H9 (cell line): ENCODE results near the gene DIMT1. TPM values are rescaled to one million over a fixed set of nuclear protein-coding genes. Genes with fewer than 3 reads are reported as not detected.

ENCODE experiments used
- DNase-seq: peaks from one replicate; pipeline ENCODE4 v3.0.0-alpha.2; 2017
- H2AFZ ChIP-seq: one replicate; pipeline ENCODE4 v1.6.1; 2013; ENCODE audit warnings: mild to moderate bottlenecking, low read length, control low read depth, moderate library complexity
- H2AK5ac ChIP-seq: 2 replicates; pipeline ENCODE4 v1.6.1; 2013; ENCODE audit warnings: low read length, control low read depth, mixed read lengths; ENCODE audit not compliant: insufficient read length
- H2BK120ac ChIP-seq: one replicate; pipeline ENCODE4 v1.6.1; 2013; ENCODE audit warnings: low read depth, mild to moderate bottlenecking, low read length, control low read depth, inconsistent platforms; ENCODE audit not compliant: poor library complexity, severe bottlenecking
- H2BK12ac ChIP-seq: 2 replicates; pipeline ENCODE4 v1.6.1; 2013; ENCODE audit warnings: low read length, control low read depth, mixed read lengths, low read depth; ENCODE audit not compliant: insufficient read length
- H2BK15ac ChIP-seq: 2 replicates; pipeline ENCODE4 v1.6.1; 2013; ENCODE audit warnings: low read depth, low read length, control low read depth
- H2BK20ac ChIP-seq: one replicate; pipeline ENCODE4 v1.6.1; 2013; ENCODE audit warnings: low read depth, mild to moderate bottlenecking, low read length, control low read depth, inconsistent platforms; ENCODE audit not compliant: poor library complexity, severe bottlenecking
- H2BK5ac ChIP-seq: 2 replicates; pipeline ENCODE4 v1.6.1; 2013; ENCODE audit warnings: low read length, control low read depth, mixed read lengths; ENCODE audit not compliant: insufficient read length
- H3K14ac ChIP-seq: 2 replicates; pipeline ENCODE4 v1.6.1; 2013; ENCODE audit warnings: low read length, control low read depth; ENCODE audit not compliant: insufficient read depth
- H3K18ac ChIP-seq: 2 replicates; pipeline ENCODE4 v1.6.1; 2013; ENCODE audit warnings: low read depth, mild to moderate bottlenecking, mixed read lengths, low read length, control low read depth; ENCODE audit not compliant: insufficient read length
- H3K23ac ChIP-seq: 2 replicates; pipeline ENCODE4 v1.6.1; 2013; ENCODE audit warnings: low read length, control low read depth, mixed read lengths, low read depth; ENCODE audit not compliant: insufficient read length
- H3K23me2 ChIP-seq: 2 replicates; pipeline ENCODE4 v1.6.1; 2013; ENCODE audit warnings: low read depth, mild to moderate bottlenecking, mixed read lengths, low read length, control low read depth; ENCODE audit not compliant: insufficient read length, poor library complexity, severe bottlenecking
- H3K27ac ChIP-seq: 2 replicates; pipeline ENCODE4 v1.5.1; 2013; ENCODE audit warnings: low read length, control low read depth, mixed read lengths, low read depth; ENCODE audit not compliant: insufficient read length
- H3K27me3 ChIP-seq: 2 replicates; pipeline ENCODE4 v1.6.1; 2013; ENCODE audit warnings: low read length, control low read depth, inconsistent platforms; ENCODE audit not compliant: insufficient read depth
- H3K4ac ChIP-seq: 2 replicates; pipeline ENCODE4 v1.6.1; 2013; ENCODE audit warnings: low read depth, mild to moderate bottlenecking, control low read depth, inconsistent platforms, low read length, moderate library complexity
- H3K4me1 ChIP-seq: 2 replicates; pipeline ENCODE4 v1.6.1; 2013; ENCODE audit warnings: low read length, control low read depth, inconsistent platforms; ENCODE audit not compliant: insufficient read depth
- H3K4me2 ChIP-seq: 2 replicates; pipeline ENCODE4 v1.6.1; 2013; ENCODE audit warnings: low read length, control low read depth, mixed read lengths; ENCODE audit not compliant: insufficient read length, insufficient read depth
- H3K56ac ChIP-seq: 2 replicates; pipeline ENCODE4 v1.6.1; 2013; ENCODE audit warnings: low read depth, mild to moderate bottlenecking, mixed read lengths, low read length, control low read depth; ENCODE audit not compliant: insufficient read length
- H3K79me1 ChIP-seq: 2 replicates; pipeline ENCODE4 v1.6.1; 2013; ENCODE audit warnings: low read depth, mild to moderate bottlenecking, moderate library complexity, low read length, control low read depth, inconsistent platforms; ENCODE audit not compliant: insufficient read depth, poor library complexity, severe bottlenecking
- H3K79me2 ChIP-seq: 2 replicates; pipeline ENCODE4 v1.6.1; 2013; ENCODE audit warnings: low read length, control low read depth, inconsistent platforms; ENCODE audit not compliant: insufficient read depth
- H3K9ac ChIP-seq: 2 replicates; pipeline ENCODE4 v1.6.1; 2013; ENCODE audit warnings: low read length, control low read depth, mixed read lengths; ENCODE audit not compliant: insufficient read length; ENCODE audit errors: extremely low read depth
- H3K9me3 ChIP-seq: one replicate; pipeline ENCODE4 v1.6.1; 2013; ENCODE audit warnings: low read depth, low read length, inconsistent platforms; ENCODE audit not compliant: control insufficient read depth
- H3T11ph ChIP-seq: one replicate; pipeline ENCODE4 v1.6.1; 2013; ENCODE audit warnings: mild to moderate bottlenecking, low read length, control low read depth, inconsistent platforms
- H4K20me1 ChIP-seq: one replicate; pipeline ENCODE4 v1.6.1; 2013; ENCODE audit not compliant: control insufficient read depth, insufficient read length, insufficient read depth
- H4K5ac ChIP-seq: 2 replicates; pipeline ENCODE4 v1.6.1; 2013; ENCODE audit warnings: low read depth, mild to moderate bottlenecking, mixed read lengths, low read length, control low read depth; ENCODE audit not compliant: insufficient read length
- H4K8ac ChIP-seq: replicated peaks from 2 replicates; pipeline ENCODE4 v1.6.1; 2013; ENCODE audit warnings: low read length, control low read depth, mixed read lengths, low read depth; ENCODE audit not compliant: insufficient read length
- H4K91ac ChIP-seq: 2 replicates; pipeline ENCODE4 v1.6.1; 2013; ENCODE audit warnings: low read depth, mild to moderate bottlenecking, moderate library complexity, mixed read lengths, low read length, control low read depth; ENCODE audit not compliant: insufficient read length
- H3K27ac Mint-ChIP-seq, 3 experiments: 2 replicates in 2 of 3; 3 replicates in 1 of 3; pipeline ENCODE4 v1.8.0; 2020 to 2021; ENCODE audit warnings: mixed read lengths in 3 of 3, mild to moderate bottlenecking in 1 of 3, moderate library complexity in 1 of 3
- H3K27me3 Mint-ChIP-seq: 2 replicates; pipeline ENCODE4 v1.8.0; 2021; ENCODE audit warnings: low read depth, mild to moderate bottlenecking, moderate library complexity, mixed read lengths
- H3K36me3 Mint-ChIP-seq, 3 experiments: 2 replicates in 2 of 3; 3 replicates in 1 of 3; pipeline ENCODE4 v1.8.0; 2020 to 2021; ENCODE audit warnings: low read depth in 3 of 3, mixed read lengths in 3 of 3; ENCODE audit not compliant: insufficient read depth in 1 of 3
- H3K4me1 Mint-ChIP-seq, 2 experiments: 2 replicates each; pipeline ENCODE4 v1.8.0; 2020; ENCODE audit warnings: mixed read lengths in 2 of 2
- H3K4me3 Mint-ChIP-seq, 2 experiments: 2 replicates in 1 of 2; 3 replicates in 1 of 2; pipeline ENCODE4 v1.8.0; 2020 to 2021; ENCODE audit warnings: mild to moderate bottlenecking in 2 of 2, mixed read lengths in 2 of 2, moderate library complexity in 1 of 2
- H3K9me3 Mint-ChIP-seq, 2 experiments: 2 replicates in 1 of 2; 3 replicates in 1 of 2; pipeline ENCODE4 v1.8.0; 2020; ENCODE audit warnings: mild to moderate bottlenecking in 2 of 2, mixed read lengths in 2 of 2, moderate library complexity in 1 of 2
- CTCF ChIP-seq: fragments of 200-600 bp; sonication (generic); conservative IDR thresholded peaks from 3 replicates; pipeline ENCODE4 v1.8.0; 2021; ENCODE audit warnings: antibody characterized with exemption, mild to moderate bottlenecking
- WGBS: extraction: QIAGEN DNeasy Blood & Tissue Kit; methylation state at CpG from one replicate; pipeline ENCODE4 v1.1.7; 2013; ENCODE audit warnings: missing lambda C conversion rate, low lambda C conversion rate, mixed read lengths; ENCODE audit not compliant: insufficient read length; ENCODE audit errors: extremely low coverage; 5-methylcytosine and 5-hydroxymethylcytosine counted together
- total RNA-seq: library from RNA; stranded (reverse); gene quantifications from 2 replicates; pipeline ENCODE4 v1.2.1, GENCODE V29; 2021

The DIMT1 gene
- total RNA-seq, 1 experiment from 2014 or later, result 36.0 TPM

GRCh38 chr5:62385131-62385530 lies 18.6 kb downstream of the DIMT1 start:
- no peak overlapping the region for H2AFZ ChIP-seq

More at GRCh38 chr5:62385131-62385530, 18.6 kb downstream of the DIMT1 start:
- Histone ChIP-seq H3K4ac (no peak overlapping the region), H4K20me1 (no peaks in the 10 kb centered on the region), H2BK120ac (no peak overlapping the region), H3K27me3 (no peaks in the 10 kb centered on the region), H4K91ac (no peak overlapping the region), H2BK12ac (no peak overlapping the region), H3K56ac (no peak overlapping the region), H3K9me3 (no peaks in the 10 kb centered on the region), H3K18ac (no peak overlapping the region), H2BK20ac (no peak overlapping the region), H2AK5ac (no peak overlapping the region), H3K4me1 (no peaks in the 10 kb centered on the region), H3K27ac (no peak overlapping the region), H3K23me2 (no peaks in the 10 kb centered on the region), H3K9ac (no peak overlapping the region), H3K14ac (no peak overlapping the region), H3K79me1 (no peaks in the 10 kb centered on the region), H4K5ac (no peak overlapping the region), H3K23ac (no peak overlapping the region), H3K4me2 (no peak overlapping the region), H4K8ac (no peak overlapping the region), H2BK5ac (no peak overlapping the region), H3T11ph (no peak overlapping the region), H3K79me2 (no peaks in the 10 kb centered on the region), H2BK15ac (no peak overlapping the region)
- no peak for DNase-seq
- no peaks in the 10 kb centered on the region for H3K4me1 Mint-ChIP-seq
- H3K27ac Mint-ChIP-seq, result peak overlapping the region in 1 of 3 experiments; percentile 56; a peak in 2 of 7 replicates
- no peak for TF ChIP-seq CTCF
- peaks cover 18 to 70% (median 48%) of the 10 kb centered on the region in 3 experiments; a peak in 6 of 7 replicates for H3K36me3 Mint-ChIP-seq
- H3K9me3 Mint-ChIP-seq, result no peaks in the 10 kb centered on the region
- no peaks in the 10 kb centered on the region for H3K27me3 Mint-ChIP-seq
- no peak overlapping the region for H3K4me3 Mint-ChIP-seq
- WGBS, result no CpG with 5 or more reads among the region's 4 CpGs
